NOMO-1 (cell line): ENCODE measurements around the gene PIPOX.
A peak's percentile ranks its signal among the peaks of the same experiment; 100 is the strongest.

Experiments used
- DNase-seq, 2 experiments: peaks; one replicate each; lab custom pipeline; 2025; ENCODE audit not compliant: unreplicated experiment in 2 of 2; lab: John Stamatoyannopoulos, UW

PIPOX gene

DNA sequence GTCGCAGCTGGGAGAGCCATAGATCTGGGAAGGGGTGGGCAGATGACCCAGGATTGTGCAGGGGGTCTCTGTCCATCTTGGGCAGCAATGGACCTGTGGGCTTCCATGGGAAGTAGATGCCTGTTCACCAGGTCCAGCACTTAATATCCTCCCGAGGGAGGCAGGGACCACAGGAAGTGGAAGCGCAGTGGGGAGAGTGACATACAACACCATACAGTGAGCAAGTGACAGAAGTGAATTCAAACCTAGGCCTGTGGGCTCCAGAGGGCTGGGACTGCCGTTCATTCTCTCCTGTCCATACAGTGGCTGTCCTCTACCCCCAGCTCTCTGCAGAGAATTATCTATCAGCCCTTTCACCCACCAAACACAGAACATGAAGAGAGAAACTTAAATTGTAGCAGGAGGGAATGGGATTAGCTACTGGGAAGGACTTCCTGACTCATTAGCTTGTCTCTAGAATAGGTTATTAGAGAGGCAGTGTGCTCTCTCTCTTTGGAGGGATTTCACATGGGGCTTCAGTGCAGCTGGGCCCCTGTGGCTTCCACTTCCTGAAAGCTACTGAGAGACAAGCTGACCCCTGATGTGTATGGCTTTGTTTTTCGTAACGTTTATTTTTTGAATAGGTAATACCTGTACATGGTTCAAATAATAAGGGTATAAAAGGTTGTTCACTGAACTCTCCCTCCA, 24.0 kb upstream of the PIPOX start:
- peak in 1 of 2 experiments; percentile 10 for DNase-seq

DNA sequence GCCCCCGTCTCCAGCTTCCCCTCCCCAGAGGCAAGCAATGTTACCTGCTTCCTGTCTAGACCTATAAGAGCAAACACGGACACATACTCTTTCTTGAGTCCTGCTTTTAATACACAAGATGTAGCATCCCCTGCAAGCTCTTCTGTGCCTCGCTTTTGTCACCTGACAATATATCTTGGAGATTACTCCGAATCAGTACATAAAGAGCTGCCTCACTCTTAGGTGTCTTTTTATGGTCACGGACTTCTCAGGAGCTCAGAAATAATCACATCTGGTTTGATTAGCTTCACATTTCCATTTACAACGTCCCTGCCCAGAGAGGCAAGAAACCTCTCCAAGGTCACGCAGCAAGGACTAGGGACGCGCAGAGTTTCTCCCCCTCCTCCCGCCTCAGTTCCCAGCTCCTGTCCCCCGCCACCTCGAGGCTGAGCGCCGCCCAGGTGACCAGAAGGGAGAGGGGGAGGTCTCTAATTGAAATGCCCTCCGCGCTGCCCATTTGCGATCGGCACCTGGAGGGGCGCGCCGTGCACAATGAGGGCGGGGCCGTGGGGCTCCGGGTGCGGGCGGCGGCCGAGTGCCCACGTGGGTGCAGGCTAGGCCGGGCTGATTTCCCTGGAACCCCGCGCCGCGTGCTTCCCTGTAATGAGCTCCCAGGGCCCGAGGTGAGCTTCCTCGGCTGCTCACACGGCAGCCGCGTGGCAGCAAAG, 23.3 kb upstream of the PIPOX start:
- no peak for DNase-seq

DNA sequence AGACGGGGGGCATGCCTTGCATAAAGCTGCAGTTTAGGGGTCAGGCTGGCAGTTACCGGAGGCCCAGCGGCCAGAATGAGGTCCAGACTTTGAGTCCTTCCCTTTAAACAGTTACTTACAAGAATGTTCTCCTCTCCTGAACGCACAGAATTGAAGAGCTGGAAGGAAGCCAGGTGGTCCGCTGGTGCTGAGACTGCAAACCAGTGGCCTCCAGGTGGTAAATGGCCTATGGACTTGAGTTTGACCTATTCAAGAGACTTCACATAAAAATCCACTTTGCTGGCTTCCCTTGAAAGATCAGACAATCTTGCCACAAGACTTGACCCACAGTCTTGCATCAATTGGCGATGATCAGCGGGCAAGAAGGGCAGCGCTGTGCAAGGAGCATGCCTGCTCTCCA, 22.4 kb upstream of the PIPOX start:
- DNase-seq: no peak

DNA sequence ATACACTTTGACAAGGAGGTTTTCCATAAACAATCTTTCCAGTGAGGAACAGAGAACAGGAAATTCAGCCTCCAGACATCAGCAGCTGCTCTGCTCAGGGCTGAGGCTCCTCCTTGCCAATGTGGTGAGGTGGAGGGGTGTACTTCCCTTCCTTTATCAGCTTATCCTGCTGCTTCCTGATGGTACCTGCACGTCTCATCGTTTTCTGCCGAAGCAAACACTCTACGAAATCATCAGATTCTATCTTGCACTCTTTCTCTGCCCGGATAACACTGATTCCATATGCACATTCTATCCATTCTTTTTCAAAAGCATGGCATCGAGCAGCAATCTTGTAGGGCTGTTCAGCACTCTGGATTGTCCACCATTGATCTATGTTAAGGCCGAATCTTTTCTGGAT, 21.7 kb upstream of the PIPOX start:
- no peak for DNase-seq

DNA sequence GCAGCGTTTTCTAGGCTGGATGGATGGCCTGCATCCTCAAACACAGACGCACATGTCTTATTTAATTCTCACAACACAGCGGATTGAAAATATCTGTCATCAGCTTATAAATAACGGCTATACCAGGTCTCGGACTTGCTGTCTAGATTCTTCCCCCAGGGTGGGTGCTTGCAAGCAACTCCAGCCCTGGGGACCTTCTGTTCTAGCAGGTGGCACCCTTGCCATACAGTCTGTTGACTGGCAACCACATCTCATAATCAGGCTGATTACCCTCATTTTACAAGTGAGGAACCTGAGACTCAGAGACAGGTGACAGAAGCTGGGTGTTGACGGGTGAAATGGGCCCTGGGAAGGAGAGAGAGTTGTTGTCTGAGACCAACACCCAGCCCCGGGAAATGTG, 20.9 kb upstream of the PIPOX start:
- DNase-seq: no peak

DNA sequence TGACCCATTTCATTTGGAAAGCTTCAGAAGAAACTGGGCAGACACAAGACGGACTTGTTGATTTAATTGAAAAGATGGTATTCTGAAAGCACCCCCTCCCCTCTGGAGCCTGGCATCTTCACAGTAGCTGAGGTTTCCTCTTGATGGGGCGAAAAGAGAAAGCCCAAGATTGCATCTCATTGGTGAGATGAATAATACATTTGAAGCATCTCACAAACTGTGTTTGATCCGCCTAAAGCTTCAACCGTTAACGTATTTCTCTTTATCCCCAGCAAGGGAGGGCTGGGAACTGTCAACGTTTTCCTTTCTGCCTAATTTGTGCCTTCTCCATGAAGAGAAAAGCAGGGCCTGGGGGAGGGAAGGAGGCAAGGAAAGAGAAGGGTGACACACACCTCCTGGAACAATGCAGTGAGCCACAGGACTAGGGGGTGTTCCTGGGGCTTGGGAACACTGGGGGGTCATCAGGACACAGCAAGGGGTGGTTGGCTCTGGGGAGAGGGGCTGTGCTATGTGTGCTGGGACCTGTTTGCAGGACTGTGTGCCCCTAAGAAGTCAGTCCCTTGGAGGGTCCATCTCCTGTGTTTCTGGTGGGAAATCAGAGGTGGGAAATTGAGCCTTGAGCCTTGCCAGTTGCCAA, 18.5 kb upstream of the PIPOX start:
- DNase-seq: no peak

DNA sequence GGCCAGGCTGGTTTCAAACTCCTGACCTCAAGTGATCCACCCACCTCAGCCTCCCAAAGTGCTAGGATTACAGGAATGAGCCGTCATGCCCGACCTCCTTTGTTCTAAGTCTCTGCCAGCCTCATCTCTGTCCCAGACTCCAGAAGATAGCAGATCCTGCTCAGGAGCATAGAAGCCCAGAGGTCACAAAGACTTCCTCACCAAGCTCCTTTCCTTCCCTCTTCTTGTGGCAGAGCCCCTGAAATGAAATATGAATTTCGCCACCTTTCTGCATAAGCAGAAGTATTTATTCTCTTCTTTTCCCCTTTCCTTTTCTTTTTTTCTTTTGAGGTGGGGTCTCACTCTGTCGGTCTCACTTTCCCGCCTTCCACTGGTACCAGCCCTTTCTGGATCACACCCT, 11.5 kb upstream of the PIPOX start:
- DNase-seq: peak; percentile 31 to 46

DNA sequence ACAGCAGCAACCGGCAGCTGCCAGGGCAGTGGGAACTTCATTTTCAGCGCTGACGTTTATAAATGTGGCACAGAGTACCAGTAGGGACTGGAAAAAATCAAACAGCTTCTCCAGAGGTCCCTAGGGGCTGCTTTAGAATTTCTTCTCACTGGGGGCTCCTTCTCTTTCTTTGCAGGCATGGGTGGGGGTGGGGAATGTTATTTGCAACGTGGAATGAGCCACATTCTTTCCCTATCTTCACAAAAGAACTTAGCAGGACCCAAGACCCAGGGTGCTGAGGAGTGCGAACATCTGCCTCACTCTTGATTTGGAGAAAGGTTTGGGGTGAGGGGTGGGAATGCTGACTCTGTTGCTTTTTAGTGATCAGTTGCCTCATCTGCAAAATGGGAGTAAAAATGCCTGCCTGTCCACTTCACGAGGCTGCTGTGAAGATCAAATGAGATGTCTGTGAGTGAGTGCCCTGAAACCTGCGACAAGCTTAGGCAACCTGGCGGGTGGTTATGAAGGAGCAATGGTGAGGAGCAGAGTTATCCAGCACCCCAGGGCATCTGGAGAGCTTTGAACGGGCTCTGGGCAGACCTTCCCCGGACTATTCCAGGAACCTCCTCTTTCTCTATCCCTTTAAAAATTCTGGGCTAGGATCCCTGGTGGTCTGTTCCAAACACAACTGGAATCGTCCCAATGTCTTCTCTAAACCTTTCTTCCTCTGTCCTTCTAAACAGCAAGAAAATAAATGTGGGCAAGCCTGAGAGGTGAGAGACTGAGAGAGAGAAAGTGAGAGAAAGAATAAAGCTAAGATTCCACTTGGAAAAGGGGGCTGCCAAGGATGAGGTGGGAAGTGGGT, 10.7 kb upstream of the PIPOX start:
- DNase-seq: no peak

DNA sequence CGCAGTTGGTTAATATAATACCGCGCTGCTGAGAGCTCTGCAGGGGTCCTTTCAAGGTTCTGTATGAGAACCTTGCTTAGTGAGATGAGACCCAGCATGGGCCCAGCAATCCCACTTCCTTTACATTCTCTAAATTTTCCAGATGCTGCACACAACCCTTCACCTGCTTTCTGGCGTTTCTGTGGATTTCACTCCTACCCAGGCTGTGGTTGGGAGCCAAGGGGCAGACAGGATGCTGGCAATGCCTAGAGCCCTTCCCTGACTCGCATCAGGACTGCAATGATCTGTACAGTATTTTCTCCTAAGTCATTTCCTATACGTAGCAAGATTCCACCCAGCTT, 10.1 kb upstream of the PIPOX start:
- DNase-seq: no peak

DNA sequence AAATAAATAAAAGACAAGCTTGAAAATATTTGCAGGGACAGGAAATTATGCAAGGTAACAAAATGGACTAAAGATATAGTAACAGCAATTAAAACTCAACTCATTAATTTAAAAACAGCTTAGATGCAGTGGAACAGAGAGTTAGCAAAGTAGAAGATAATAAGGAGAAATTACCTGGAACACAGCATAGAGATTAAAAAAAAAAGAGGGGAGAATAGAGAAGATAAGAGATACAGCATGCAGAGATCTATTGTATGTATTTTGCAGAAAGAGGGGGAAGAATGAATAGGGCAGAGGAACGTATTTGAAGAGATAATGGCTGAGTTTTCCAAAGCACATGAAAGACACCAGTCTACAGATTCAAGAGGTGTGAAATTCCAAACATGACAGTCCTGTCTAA, 8.4 kb upstream of the PIPOX start:
- no peak for DNase-seq

DNA sequence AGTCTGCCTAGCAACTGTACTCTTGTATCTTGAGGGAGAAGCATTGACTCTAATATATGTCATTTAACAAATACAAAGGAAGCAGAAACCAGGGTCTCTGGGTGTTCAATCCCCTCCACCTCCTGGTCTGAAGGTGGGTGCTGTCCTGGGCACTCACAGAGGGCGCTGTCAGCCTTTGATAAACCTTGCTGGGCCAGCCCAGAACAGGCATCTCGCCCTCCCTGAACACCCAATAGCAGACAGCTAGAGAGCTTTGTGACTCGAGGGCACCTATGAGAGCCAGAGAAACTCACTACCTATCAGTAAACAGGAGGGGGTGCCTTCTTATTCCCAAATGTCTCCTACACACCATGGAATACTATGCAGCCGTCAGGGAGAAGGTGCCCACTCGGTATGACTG, 6.4 kb upstream of the PIPOX start:
- DNase-seq: no peak

DNA sequence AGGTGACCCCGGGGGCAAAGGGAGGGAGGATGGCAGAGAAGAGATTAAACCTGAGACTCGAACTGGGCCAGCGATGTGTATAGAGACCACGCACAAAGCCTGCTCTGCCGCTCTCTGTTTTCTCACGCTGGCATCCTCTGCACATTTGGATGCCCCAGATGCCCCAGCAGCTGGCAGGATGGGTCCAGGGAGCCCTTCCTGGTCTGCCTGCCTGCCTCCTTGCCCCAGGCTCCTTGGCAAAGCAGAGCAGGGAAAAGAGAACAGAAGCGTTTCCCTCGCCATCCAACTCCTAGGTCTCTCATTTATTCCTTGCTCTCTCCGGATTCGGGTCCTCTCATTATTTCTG, 5.2 kb upstream of the PIPOX start:
- DNase-seq: no peak

DNA sequence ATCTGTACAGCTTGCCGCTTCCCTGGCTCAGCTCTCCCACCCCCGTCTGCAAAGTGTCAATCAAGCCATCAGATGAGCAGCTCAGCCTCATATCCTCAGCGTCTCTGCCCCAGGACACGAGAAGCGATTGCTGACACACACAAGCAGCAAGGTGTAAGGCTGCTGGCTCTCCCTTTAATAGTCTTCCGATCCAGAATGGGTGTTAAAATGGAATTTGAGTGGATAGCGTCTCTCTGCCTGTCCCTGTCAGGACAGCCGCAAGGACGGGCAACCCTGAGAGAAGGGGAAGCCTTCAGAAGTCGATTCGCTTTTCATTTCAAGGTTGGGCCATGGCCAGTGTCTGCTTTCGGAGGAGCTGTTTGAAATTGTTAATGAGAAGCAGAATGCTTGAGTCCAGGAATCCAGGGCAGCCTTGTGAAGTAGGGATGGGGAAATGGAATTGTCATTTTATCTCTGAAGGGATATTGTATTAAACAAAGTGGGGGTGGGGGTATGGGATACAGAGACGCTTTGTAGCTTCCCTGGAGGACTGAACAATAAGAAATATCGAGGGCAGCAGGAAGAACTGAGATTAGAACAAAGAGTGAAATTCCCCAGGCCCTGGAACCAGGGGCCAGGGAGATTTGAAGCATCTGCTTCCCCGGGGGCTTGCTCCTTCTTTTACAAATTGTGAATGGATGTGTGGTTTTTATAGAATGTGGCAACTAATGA, 4.7 kb upstream of the PIPOX start:
- no peak for DNase-seq

DNA sequence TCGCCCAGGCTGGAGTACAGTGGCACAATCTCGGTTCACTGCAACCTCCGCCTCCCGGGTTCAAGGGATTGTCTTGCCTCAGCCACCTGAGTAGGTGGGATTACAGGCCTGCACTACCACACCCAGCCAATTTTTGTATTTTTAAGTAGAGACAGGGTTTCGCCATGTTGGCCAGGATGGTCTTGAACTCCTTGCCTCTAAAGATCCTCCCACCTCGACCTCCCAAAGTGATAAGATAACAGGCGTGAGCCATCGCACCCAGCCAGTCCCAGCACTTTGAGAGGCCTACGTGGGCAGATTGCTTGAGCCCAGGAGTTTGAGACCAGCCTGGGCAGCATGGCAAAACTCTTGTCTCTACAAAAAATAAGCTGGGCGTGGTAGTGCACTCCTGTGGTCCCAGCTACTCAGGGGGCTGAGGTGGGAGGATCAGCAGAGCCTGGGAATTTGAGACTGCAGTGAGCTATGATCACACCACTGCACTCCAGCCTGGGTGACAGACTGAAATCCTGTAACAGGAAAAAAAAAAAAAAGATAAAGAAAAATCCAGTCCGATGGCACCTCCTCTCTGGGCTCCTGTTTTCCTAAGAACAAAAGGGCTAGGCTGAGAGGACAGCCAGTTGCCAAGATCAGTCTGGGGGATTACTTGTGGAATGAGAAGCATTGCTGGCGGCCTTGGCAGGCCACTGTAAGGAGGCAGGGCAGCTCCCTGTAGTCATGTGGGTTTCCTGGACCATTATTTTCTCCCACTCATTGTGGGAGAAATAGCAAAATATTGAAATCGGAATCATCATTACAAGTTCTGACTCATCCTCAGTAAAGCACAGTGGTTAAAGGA, 3.0 kb upstream of the PIPOX start:
- no peak for DNase-seq

DNA sequence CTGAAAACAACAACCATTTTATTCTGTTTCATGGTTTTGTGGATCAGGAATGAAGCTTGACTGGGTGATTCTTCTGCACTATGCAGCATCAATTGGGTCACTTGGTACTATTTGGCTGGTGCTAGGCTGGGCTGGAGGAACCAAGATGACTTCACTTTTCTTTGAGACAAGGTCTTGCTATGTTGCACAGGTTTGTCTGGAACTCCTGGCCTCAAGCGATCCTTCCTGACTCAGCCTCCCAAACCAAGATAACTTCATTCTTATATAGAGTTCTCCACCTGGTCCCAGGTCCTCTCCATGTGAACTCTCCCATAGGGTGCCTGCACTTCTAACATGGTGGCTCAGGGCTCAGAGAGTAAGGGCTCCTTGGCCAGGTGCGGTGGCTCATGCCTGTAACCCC, 1.9 kb upstream of the PIPOX start:
- no peak for DNase-seq

DNA sequence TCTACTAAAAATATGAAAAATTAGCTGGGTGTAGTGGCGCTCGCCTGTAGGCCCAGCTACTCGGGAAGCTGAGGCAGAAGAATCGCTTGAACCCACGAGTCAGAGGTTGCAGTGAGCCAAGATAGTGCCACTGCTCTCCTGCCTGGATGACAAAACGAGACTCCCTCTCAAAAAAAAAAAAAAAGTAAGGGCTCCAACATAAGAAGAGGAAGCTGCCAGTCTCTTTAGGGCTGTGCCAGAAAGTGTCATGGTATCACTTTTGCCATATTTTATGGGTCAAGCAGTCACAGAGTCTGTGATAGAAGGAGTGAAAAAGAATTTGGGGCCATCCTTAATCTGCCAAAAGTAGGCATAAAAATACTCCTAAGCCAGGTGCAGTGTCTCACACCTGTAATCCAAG, 1.4 kb upstream of the PIPOX start:
- no peak for DNase-seq

DNA sequence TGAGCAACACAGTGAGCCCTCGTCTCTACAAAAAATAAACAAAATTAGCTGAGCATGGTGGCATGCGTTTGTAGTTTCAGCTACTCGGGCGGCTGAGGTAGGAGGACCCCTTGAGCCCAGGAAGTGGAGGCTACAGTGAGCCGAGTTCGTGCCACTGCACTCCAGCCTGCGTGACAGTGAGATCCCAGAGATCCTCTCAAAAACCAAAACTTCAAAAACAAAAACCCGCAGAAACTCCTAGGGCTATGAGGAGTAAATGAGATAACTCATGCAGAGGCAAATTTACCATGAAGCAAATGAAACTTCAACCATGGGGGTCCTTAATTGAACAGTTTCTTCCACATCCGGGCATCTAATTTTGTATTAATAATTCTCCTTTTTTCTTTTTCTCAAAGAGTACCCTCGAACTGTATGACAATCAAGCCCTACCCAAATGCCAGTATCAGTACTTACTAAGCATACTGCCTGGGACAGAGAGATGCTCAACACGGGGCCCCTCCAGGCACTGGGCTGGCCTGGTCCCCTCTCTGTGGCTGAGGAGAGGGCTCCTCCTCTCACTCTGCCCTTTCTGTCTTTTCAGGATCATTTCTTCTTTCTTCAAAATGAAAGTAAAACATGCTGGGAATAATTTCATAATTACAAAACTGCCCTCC, 789 bp upstream of the PIPOX start:
- DNase-seq: peak in 1 of 2 experiments; percentile 31

DNA sequence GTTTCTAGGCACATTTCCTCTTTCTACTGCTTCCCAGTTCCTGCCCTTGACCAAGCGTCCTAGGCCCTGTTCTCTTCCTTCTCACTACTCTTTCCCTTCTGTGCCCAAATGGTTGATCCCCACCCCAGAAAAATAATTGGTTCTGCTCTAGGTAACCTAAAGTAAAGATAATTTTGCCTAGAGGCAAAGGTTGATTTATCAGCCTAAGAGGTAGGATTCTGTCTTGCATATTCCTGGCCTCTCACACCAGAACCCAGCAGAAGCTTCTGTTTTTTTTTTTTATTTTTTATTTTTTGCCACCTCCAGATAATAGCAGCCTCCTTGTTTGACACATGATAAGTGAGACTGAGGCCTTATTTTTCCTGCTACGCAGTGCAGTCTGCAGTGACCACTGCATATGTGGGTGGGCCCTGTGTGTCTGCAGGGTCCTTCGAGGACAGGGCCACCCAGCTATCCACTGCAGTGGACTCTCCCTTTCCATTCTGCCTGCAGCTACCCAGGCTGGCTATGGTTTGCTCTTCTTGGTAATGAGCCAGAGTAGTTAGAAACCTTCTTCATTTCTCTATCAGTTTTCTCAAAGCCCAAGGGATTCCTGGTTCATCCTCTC, 701 bp downstream of the PIPOX start:
- DNase-seq: no peak

DNA sequence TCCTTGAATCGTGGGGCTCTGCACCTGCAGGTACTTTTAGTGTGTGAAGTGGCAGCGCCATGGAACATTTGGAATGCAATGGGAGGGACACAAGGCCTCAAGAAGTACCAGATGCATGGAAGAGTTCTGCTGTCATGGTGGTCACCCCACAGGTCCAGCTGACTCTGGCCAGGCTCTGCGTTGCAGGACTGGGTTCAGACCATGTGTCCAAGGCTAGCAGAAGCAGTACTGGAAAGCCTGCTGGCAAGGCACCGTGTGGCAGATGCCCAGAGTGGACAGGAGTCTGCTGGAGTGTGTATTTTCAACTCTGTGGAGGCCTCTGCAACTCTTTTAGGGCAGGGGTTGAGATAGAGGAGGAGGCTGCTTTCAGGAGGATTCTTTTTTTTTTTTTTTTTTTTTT, 2.1 kb downstream of the PIPOX start:
- no peak for DNase-seq
